ENCODE data around the gene ETV6.

ETV6 gene

DNA sequence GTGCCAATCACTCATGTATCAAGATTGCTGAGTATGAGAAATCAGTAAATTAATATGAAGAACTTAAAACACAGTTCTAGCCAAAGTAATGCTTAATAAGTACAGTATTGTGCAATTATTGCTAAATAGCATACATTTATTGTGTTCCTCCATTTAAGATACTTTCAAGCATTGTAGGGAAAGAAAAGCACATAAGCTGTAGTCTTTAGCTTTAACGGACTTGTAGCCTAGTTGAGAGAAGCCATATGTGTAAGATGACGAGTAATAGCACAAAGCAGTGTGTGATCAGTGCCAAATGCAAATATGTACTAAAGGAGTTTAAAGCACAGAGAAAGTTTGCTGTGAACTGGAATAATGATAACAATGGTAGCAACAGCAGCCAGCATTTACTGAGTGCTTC, 38.1 kb downstream of the ETV6 start:
- DNase-seq (ENCODE audit: low spot score): no peak
- TF ChIP-seq, protein P1, sequence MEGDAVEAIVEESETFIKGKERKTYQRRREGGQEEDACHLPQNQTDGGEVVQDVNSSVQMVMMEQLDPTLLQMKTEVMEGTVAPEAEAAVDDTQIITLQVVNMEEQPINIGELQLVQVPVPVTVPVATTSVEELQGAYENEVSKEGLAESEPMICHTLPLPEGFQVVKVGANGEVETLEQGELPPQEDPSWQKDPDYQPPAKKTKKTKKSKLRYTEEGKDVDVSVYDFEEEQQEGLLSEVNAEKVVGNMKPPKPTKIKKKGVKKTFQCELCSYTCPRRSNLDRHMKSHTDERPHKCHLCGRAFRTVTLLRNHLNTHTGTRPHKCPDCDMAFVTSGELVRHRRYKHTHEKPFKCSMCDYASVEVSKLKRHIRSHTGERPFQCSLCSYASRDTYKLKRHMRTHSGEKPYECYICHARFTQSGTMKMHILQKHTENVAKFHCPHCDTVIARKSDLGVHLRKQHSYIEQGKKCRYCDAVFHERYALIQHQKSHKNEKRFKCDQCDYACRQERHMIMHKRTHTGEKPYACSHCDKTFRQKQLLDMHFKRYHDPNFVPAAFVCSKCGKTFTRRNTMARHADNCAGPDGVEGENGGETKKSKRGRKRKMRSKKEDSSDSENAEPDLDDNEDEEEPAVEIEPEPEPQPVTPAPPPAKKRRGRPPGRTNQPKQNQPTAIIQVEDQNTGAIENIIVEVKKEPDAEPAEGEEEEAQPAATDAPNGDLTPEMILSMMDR (IDR thresholded peaks at IDR 0.05; ENCODE audit: extremely low read depth, missing control alignments): no peak

DNA sequence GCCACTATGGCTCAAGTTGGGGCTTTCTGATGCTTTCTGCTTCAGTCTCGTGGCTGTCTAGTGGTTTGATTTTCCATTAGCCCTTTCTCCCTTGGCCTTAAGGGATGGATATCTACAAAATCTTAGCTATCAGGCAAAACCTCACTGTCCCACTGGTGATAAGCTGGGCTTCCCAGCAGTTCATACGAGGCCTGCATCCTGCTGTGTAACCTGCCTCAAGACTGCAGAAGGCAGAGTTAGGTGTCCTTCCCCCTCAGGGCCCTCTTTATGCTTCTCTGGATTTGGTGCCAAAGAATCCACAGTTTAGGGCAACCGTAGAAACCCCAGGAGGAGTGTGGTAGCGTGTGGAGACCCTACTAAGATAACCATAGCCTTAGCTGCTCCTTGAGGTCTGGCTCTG, 38.9 kb downstream of the ETV6 start:
- DNase-seq (ENCODE audit: low spot score): no peak
- TF ChIP-seq, protein P1 (IDR thresholded peaks at IDR 0.05; ENCODE audit: extremely low read depth, missing control alignments): no peak

DNA sequence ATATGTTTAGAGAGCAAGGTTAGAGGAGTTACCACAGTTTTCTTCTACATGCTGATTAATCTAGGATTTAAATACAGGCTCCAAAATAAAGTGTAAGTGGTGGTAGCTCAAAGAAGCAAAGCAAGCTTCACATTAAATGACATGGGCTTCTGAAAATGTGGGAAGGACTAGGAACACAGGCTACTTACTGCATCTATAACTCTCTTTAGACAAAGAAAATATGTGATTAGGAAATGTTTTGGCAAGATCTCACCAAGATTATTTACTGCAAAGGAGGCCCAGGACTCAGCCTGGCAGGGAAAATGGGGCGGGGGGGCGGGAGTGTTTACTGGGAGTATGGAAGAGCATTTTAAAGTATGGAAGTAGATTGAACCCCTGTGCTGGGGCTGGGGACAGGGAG, 39.4 kb downstream of the ETV6 start:
- no peak for DNase-seq (ENCODE audit: low spot score)
- TF ChIP-seq, protein P1 (IDR thresholded peaks at IDR 0.05; ENCODE audit: extremely low read depth, missing control alignments): no peak

DNA sequence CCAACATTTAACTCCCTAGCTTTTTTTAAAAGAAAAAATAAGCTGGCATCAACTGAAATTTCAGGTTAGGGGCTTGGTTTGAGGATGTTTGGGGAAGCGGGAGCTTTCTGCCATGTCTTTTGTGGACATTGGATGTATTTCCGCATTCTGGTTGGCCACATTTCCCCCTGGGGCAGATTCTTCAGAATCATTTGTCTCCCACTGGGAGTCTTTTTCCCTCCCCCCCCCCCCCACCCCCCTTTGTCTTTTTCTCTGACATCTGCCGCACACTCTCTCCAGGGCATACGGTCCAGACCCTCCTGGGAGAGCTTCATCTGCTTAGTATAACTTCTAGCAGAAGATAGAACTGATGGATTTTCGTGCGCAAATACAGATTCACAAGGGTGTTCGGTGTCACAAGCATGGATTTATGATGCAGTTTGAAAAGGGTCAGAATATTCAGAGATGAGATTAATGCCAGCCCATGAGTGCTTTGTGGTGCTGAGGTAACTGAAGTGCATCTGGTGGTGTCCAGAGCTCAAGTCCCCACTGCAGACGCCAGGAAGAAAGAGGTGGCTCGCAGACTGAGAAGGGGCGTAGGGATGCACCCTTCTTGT, 40.2 kb downstream of the ETV6 start:
- TF ChIP-seq, protein P1 (IDR thresholded peaks at IDR 0.05; ENCODE audit: extremely low read depth, missing control alignments): no peak
- no peak for DNase-seq (ENCODE audit: low spot score)

DNA sequence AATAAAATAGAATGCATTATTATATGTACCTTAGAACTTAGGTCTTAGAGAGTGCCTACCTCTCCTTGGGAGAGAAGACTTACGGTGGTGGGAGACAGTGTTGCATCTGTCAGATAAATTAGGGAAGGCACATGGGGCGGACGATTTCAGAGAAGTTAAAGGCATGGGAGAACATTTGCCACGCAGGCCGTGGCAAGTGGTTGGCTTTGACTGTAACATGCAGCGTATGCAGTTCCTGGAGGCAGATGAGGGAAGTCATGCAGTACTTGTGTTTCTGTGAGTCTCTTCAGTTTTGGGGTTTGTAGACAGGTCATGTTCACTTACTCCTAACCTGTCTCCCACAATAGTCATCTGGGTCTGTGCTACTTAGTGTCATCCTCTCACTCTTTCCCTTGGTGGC, 43.6 kb downstream of the ETV6 start:
- TF ChIP-seq, protein P1 (IDR thresholded peaks at IDR 0.05; ENCODE audit: extremely low read depth, missing control alignments): no peak
- DNase-seq (ENCODE audit: low spot score): no peak

DNA sequence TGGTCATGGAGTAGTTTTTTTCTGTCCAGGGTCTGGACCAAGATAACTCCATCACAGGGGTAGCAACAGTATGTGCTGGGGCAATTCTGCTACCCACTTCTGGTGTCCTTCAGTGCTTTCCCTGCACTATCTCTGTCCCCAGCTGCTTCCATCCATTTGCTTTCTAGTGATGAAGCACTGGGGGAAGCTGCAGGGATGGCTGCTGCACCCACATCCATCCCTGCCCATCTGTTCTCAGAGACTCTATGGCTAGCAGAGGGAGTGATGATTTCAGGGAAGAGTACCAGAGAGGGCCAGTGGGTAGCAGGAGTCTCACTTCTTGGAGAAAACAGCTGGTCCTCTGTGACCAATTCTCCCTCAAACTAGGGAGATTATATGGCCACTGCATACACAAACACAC, 44.1 kb downstream of the ETV6 start:
- no peak for DNase-seq (ENCODE audit: low spot score)
- TF ChIP-seq, protein P1 (IDR thresholded peaks at IDR 0.05; ENCODE audit: extremely low read depth, missing control alignments): no peak

DNA sequence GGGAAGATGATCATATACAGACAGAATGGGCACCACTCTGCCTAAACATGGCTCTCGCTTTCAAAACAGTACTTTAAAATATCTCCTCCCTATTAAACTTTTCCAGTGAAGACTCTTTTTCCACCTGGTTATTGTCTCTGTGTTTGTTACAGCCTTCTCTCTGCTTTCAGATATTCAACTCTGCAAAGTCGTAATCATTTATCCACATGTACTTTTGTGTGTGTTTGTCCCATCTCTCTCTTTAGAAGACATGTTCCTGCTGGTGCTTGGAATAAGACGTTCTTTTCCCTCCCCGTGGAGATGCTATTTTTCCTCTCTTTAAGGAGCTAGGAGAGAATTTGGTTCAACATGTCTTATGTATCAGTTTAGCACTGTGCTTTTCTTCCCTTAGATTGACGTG, 45.1 kb downstream of the ETV6 start:
- DNase-seq (ENCODE audit: low spot score): no peak
- TF ChIP-seq, protein P1 (IDR thresholded peaks at IDR 0.05; ENCODE audit: extremely low read depth, missing control alignments): no peak
